HL-60 (cell line): ENCODE data around the gene KLHL22.

ENCODE experiments used
- CTCF ChIP-seq: IDR thresholded peaks from one replicate; pipeline ENCODE4 v1.5.1; 2011; ENCODE audit warnings: low read length, control low read depth, inconsistent platforms; ENCODE audit not compliant: insufficient read depth
- REST ChIP-seq: IDR thresholded peaks from 2 replicates; pipeline ENCODE4 v1.6.1; 2012; ENCODE audit warnings: low read depth; ENCODE audit not compliant: insufficient replicate concordance

- TF ChIP-seq REST (no peak), CTCF (no peak)
Measured at GRCh38 chr22:20430101-20430719, 65.4 kb downstream of the KLHL22 start.
